GM11168 (cell line): ENCODE results near the gene PEX11G.

Experiments
- in situ Hi-C: fragments of 300-500 bp; cut with MboI; formaldehyde crosslinking; loops from one replicate; pipeline ENCODE4 v1.12.0; 2022; ENCODE audit warnings: low sequenced_read_pairs; ENCODE audit not compliant: unreplicated experiment

The PEX11G gene

GRCh38 chr19:7522072-7522922 is 33.5 kb upstream of the PEX11G start, which contains the start of gene MCOLN1:
Gene MCOLN1 (plus strand): TSS chr19:7522624. CDS start chr19:7522751, 127 bp downstream.
- in situ Hi-C loops, result no loop called here

- in situ Hi-C loops, result no loop called here
Measured at GRCh38 chr19:7521551-7522071, 32.8 kb upstream of the PEX11G start.

GRCh38 chr19:7520131-7521051 is 31.6 kb upstream of the PEX11G start:
- in situ Hi-C loops, result no loop called here

GRCh38 chr19:7519361-7520130 is 30.7 kb upstream of the PEX11G start:
- in situ Hi-C loops, result no loop called here

- in situ Hi-C loops, result no loop called here
Measured at GRCh38 chr19:7516878-7517277, 28.0 kb upstream of the PEX11G start.

GRCh38 chr19:7516333-7516732 is 27.5 kb upstream of the PEX11G start:
- in situ Hi-C loops, result no loop called here

- in situ Hi-C loops, result no loop called here
Measured at GRCh38 chr19:7515645-7516151, 26.9 kb upstream of the PEX11G start, which contains the start of gene ZNF358. Gene ZNF358 (plus strand): TSS chr19:7516103. CDS start chr19:7519243, 3,140 bp downstream.

- in situ Hi-C loops, result no loop called here
Measured at GRCh38 chr19:7515110-7515644, 26.3 kb upstream of the PEX11G start.

- in situ Hi-C loops, result no loop called here
Measured at GRCh38 chr19:7513809-7514642, 25.2 kb upstream of the PEX11G start.

- in situ Hi-C loops, result no loop called here
Measured at GRCh38 chr19:7512400-7512851, 23.6 kb upstream of the PEX11G start.

GRCh38 chr19:7509625-7510024 is 20.8 kb upstream of the PEX11G start:
- in situ Hi-C loops, result no loop called here

- in situ Hi-C loops, result no loop called here
Measured at GRCh38 chr19:7507884-7508283, 19.0 kb upstream of the PEX11G start.

- in situ Hi-C loops, result no loop called here
Measured at GRCh38 chr19:7506385-7507328, 17.8 kb upstream of the PEX11G start.

GRCh38 chr19:7505682-7506384 is 17.0 kb upstream of the PEX11G start:
- in situ Hi-C loops, result no loop called here

GRCh38 chr19:7505288-7505681 is 16.4 kb upstream of the PEX11G start:
- in situ Hi-C loops, result no loop called here

- in situ Hi-C loops, result no loop called here
Measured at GRCh38 chr19:7504684-7505083, 15.8 kb upstream of the PEX11G start.

- in situ Hi-C loops, result no loop called here
Measured at GRCh38 chr19:7502552-7502951, 13.7 kb upstream of the PEX11G start.
